Glutamatergic neuron (in vitro differentiated cells): ENCODE measurements around the gene KDM1B. TPM values are rescaled to one million over a fixed set of nuclear protein-coding genes. Genes with fewer than 3 reads are reported as not detected.

Experiments
- DNase-seq: peaks from one replicate; pipeline ENCODE4 v3.0.0; 2022
- H3K27ac Mint-ChIP-seq: one replicate; pipeline ENCODE4 v1.8.0; 2020; ENCODE audit warnings: mild to moderate bottlenecking, mixed read lengths, inconsistent platforms; ENCODE audit not compliant: unreplicated experiment
- H3K27me3 Mint-ChIP-seq: one replicate; pipeline ENCODE4 v1.8.0; 2020; ENCODE audit warnings: mild to moderate bottlenecking, moderate library complexity, mixed read lengths, inconsistent platforms; ENCODE audit not compliant: unreplicated experiment
- H3K36me3 Mint-ChIP-seq: one replicate; pipeline ENCODE4 v1.8.0; 2020; ENCODE audit warnings: mild to moderate bottlenecking, mixed read lengths, inconsistent platforms; ENCODE audit not compliant: unreplicated experiment
- H3K4me1 Mint-ChIP-seq: one replicate; pipeline ENCODE4 v1.8.0; 2020; ENCODE audit warnings: mild to moderate bottlenecking, low read depth, mixed read lengths, inconsistent platforms; ENCODE audit not compliant: unreplicated experiment
- H3K4me3 Mint-ChIP-seq: one replicate; pipeline ENCODE4 v1.8.0; 2020; ENCODE audit warnings: mild to moderate bottlenecking, mixed read lengths, inconsistent platforms; ENCODE audit not compliant: unreplicated experiment
- H3K9me3 Mint-ChIP-seq: one replicate; pipeline ENCODE4 v1.8.0; 2020; ENCODE audit warnings: mild to moderate bottlenecking, moderate library complexity, mixed read lengths, inconsistent platforms; ENCODE audit not compliant: unreplicated experiment
- total RNA-seq: library from RNA; stranded (reverse); fragmentation: NEBNext Ultra II Directional; extraction: Animal tissue kit (Norgen Biotek cat#: 25700); gene quantifications from one replicate; pipeline ENCODE4 v1.2.1, GENCODE V29; 2021; ENCODE audit not compliant: unreplicated experiment
- TF ChIP-seq, protein P1 (sequence below): fragments of 200-600 bp; sonication (generic); IDR thresholded peaks from one replicate; pipeline ENCODE4 v1.5.0; 2021; ENCODE audit not compliant: partially characterized antibody, unreplicated experiment

Gene KDM1B
- total RNA-seq, 1 donor from 2014 or later = 21.1 TPM

DNA sequence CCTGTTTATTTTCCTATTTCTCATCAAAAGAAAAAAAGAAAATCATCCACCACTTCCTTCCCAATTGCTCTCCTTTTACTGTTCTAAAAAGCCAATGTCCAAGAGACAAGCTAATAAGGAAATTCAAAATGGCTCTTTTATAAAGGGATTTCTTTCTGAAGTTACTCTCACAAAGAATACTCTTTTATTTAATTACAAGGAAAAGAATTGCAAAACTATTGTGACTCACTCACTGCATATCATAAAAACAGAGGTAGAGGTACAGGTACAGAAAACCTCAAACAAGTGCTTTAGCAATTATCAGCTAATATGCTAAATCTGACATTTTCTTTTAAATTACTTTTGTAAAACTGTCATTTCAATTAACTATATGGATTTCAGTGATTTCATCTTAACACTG is 91.0 kb downstream of the KDM1B start:
- Mint-ChIP-seq H3K27me3 (peaks cover 1% of the 10 kb centered on the region), H3K4me3 (no peak overlapping the region), H3K36me3 (no peaks in the 10 kb centered on the region), H3K9me3 (no peaks in the 10 kb centered on the region), H3K4me1 (no peaks in the 10 kb centered on the region), H3K27ac (no peak overlapping the region)
- TF ChIP-seq, protein P1, sequence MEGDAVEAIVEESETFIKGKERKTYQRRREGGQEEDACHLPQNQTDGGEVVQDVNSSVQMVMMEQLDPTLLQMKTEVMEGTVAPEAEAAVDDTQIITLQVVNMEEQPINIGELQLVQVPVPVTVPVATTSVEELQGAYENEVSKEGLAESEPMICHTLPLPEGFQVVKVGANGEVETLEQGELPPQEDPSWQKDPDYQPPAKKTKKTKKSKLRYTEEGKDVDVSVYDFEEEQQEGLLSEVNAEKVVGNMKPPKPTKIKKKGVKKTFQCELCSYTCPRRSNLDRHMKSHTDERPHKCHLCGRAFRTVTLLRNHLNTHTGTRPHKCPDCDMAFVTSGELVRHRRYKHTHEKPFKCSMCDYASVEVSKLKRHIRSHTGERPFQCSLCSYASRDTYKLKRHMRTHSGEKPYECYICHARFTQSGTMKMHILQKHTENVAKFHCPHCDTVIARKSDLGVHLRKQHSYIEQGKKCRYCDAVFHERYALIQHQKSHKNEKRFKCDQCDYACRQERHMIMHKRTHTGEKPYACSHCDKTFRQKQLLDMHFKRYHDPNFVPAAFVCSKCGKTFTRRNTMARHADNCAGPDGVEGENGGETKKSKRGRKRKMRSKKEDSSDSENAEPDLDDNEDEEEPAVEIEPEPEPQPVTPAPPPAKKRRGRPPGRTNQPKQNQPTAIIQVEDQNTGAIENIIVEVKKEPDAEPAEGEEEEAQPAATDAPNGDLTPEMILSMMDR = no peak
- DNase-seq = no peak

DNA sequence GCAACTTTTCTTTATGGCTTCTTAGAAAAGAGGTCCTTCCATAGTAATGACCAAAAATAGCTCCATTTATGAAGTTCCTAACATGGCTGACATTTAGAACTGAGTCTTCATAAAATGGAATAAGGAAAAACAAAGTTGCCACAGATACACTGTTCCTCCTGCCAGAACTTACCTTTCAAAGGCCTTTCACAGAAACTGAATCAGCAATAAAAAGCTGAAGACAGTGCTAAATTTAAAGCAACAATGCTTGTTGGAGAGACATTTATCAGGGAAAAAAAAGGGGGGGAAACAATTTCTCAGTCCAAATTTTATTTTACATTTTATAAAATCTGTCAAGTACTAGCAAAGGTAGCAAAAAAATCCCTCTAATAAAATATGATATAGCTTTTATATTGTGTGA is 91.8 kb downstream of the KDM1B start:
- H3K4me1 Mint-ChIP-seq = no peaks in the 10 kb centered on the region
- no peak overlapping the region for H3K27ac Mint-ChIP-seq

DNA sequence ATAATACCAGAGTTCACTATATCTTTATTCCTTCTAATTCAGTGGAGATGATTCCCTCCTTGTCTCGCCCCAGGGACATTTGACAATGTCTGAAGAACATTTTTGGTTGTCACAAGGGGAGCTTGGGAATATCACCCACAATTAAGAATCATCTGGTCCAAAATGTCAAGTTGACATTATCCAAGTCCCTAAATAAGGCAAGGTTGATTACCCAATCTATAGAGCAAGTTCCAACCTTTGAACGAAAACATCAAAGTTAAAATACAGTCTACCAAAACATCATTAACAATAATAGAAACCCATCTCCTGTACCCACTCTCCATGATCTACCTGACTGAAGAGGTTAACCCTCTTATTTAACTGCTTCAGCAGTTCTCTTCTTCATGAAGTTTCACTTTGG is 93.5 kb downstream of the KDM1B start:
- no peaks in the 10 kb centered on the region for H3K9me3 Mint-ChIP-seq
- no peaks in the 10 kb centered on the region for H3K4me1 Mint-ChIP-seq
- no peaks in the 10 kb centered on the region for H3K36me3 Mint-ChIP-seq
- H3K27me3 Mint-ChIP-seq = no peaks in the 10 kb centered on the region
- no peak overlapping the region for H3K27ac Mint-ChIP-seq
- H3K4me3 Mint-ChIP-seq = no peak overlapping the region
- no peak for DNase-seq
- TF ChIP-seq, protein P1 = no peak

More for the DNA sequence above, 91.8 kb downstream of the KDM1B start:
- Mint-ChIP-seq H3K27me3 (peaks cover 1% of the 10 kb centered on the region), H3K9me3 (no peaks in the 10 kb centered on the region), H3K36me3 (no peaks in the 10 kb centered on the region), H3K4me3 (no peak overlapping the region)
- no peak for DNase-seq
- TF ChIP-seq, protein P1 = no peak

DNA sequence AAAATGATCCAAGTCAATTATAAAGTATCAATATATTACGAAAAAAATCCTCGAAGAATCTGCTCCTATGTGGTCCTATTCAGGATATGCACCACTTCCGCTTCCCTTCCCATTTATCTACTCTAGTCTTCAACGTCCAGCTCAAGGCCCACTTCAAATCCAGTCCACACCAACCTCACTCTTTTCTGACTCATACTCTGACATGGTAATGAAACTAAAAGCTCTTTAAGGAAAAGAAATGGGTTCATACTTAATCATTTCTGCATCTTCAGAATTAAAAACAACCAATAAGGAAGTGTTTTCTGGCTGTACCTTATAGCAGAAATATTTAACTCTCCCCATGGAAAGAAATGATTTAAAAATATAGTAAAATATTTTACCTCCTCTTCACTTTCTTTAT is 94.0 kb downstream of the KDM1B start:
- no peaks in the 10 kb centered on the region for H3K4me1 Mint-ChIP-seq
- no peak overlapping the region for H3K4me3 Mint-ChIP-seq
- H3K27ac Mint-ChIP-seq = no peak overlapping the region
- DNase-seq = no peak
- no peaks in the 10 kb centered on the region for H3K27me3 Mint-ChIP-seq
- no peaks in the 10 kb centered on the region for H3K36me3 Mint-ChIP-seq
- TF ChIP-seq, protein P1 = no peak
- no peaks in the 10 kb centered on the region for H3K9me3 Mint-ChIP-seq

DNA sequence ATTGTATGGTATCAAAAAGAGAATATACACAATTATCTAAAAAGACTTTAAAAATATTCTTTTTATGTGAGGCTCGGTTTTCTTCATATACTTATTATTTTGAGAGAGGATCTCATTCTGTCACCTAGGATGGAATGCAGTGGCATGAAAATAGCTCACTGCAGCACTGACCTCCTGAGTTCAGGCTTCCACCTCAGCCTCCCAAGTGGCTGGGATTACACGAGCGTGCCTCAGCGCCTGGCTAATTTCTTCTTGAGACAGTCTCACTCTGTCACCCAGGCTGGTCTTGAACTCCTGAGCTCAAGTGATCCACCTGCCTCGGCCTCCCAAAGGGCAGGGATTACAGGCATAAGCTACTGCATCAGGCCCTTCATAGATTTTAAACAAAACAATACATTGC is 98.4 kb downstream of the KDM1B start:
- no peak for DNase-seq
- Mint-ChIP-seq H3K27ac (no peak overlapping the region), H3K36me3 (no peaks in the 10 kb centered on the region), H3K4me1 (no peaks in the 10 kb centered on the region), H3K4me3 (no peak overlapping the region), H3K9me3 (no peaks in the 10 kb centered on the region), H3K27me3 (no peaks in the 10 kb centered on the region)
- TF ChIP-seq, protein P1 = no peak
